IMR-90 (cell line): Measurements from ENCODE around the gene SCCPDH.

Experiments
- CEBPB ChIP-seq: IDR thresholded peaks from 2 replicates; pipeline ENCODE4 v1.6.1; 2012; ENCODE audit warnings: low read depth, low read length, improper control_type of control experiment
- MAZ ChIP-seq: IDR thresholded peaks from 2 replicates; pipeline ENCODE4 v1.6.1; 2012; ENCODE audit warnings: low read depth, mild to moderate bottlenecking, low read length, improper control_type of control experiment, moderate library complexity, borderline replicate concordance
- POLR2A ChIP-seq: IDR thresholded peaks from 2 replicates; pipeline ENCODE4 v1.6.1; 2012; ENCODE audit warnings: mild to moderate bottlenecking, low read depth, low read length
- RCOR1 ChIP-seq: IDR thresholded peaks from 2 replicates; pipeline ENCODE4 v1.6.1; 2012; ENCODE audit warnings: mild to moderate bottlenecking, low read length, improper control_type of control experiment; ENCODE audit not compliant: insufficient replicate concordance
- SMC3 ChIP-seq: fragments of 150-350 bp; IDR thresholded peaks from 2 replicates; pipeline ENCODE4 v1.6.1; 2016; ENCODE audit warnings: low read depth, mild to moderate bottlenecking, antibody characterized with exemption, low read length, moderate library complexity
- TF ChIP-seq, protein P1 (sequence below): conservative IDR thresholded peaks from 2 replicates; pipeline ENCODE4 v1.5.1; 2012; ENCODE audit warnings: mild to moderate bottlenecking, low read depth, low read length, improper control_type of control experiment

DNA sequence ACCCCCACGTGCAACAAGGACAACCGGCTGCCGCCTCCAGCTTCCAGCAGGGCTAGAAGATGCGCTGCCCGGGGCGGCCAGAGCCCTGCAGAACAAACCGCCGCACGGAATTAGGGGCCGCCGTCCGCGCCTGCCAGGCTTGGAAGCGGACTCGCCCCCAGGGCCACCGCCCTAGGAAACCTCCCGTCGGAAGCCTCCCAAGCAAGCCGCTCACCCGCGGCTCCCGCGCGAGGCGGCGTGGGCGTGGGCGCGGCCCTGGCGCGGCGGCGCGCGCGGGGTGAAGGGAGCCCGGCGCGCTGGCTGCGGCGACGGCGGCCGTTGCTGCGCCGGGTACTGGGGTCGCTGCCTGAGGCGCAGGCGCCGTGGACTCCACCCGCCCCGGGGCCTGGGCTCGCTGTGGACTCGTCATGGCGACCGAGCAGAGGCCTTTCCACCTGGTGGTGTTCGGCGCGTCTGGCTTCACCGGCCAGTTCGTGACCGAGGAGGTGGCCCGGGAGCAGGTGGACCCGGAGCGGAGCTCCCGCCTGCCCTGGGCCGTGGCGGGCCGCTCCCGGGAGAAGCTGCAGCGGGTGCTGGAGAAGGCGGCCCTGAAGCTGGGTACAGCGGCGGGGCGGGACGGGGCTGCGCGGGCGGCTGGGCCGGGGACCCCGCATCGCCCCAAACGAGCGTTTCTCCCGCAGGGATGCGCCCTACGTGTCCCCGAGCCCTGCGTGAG, at the start of gene SCCPDH:
- TF ChIP-seq, protein P1, sequence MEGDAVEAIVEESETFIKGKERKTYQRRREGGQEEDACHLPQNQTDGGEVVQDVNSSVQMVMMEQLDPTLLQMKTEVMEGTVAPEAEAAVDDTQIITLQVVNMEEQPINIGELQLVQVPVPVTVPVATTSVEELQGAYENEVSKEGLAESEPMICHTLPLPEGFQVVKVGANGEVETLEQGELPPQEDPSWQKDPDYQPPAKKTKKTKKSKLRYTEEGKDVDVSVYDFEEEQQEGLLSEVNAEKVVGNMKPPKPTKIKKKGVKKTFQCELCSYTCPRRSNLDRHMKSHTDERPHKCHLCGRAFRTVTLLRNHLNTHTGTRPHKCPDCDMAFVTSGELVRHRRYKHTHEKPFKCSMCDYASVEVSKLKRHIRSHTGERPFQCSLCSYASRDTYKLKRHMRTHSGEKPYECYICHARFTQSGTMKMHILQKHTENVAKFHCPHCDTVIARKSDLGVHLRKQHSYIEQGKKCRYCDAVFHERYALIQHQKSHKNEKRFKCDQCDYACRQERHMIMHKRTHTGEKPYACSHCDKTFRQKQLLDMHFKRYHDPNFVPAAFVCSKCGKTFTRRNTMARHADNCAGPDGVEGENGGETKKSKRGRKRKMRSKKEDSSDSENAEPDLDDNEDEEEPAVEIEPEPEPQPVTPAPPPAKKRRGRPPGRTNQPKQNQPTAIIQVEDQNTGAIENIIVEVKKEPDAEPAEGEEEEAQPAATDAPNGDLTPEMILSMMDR, result no peak
- TF ChIP-seq MAZ, result peak; percentile 17; the same call in 1 of the 2 replicates
- TF ChIP-seq SMC3, result no peak
- no peak for TF ChIP-seq RCOR1
- peak; percentile 59; the same call in 1 of the 2 replicates for TF ChIP-seq POLR2A
- TF ChIP-seq CEBPB, result no peak
